SK-N-SH (cell line): ENCODE results near the gene HAT1. TPM values are rescaled to one million over a fixed set of nuclear protein-coding genes. Genes with fewer than 3 reads are reported as not detected.

Source experiments
- CTCF ChIA-PET: fragments of 300-600, 350-600 bp; formaldehyde crosslinking; extraction: SDS; loops from one replicate; lab custom pipeline; 2021; lab: Yijun Ruan, JAX
- POLR2A ChIA-PET: fragments of 350-600 bp; sonication (Branson Sonifier 250); formaldehyde crosslinking; extraction: SDS; loops from one replicate; lab custom pipeline; 2020; ENCODE audit warnings: antibody characterized with exemption, inconsistent platforms; lab: Yijun Ruan, JAX
- DNase-seq: peaks from one replicate; pipeline ENCODE4 v3.0.0; 2012
- H2AFZ ChIP-seq: fragments of 200-600 bp; sonication (generic); 2 replicates; pipeline ENCODE4 v1.8.1; 2016; ENCODE audit warnings: antibody characterized with exemption, mild to moderate bottlenecking, low read depth
- H3F3A ChIP-seq: fragments of 200-600 bp; sonication (generic); replicated peaks from 2 replicates; pipeline ENCODE3; 2016; ENCODE audit warnings: antibody characterized with exemption, mild to moderate bottlenecking; ENCODE audit not compliant: insufficient read depth
- H3K27ac ChIP-seq, 2 experiments: fragments of 200-500 bp in 1 of 2; fragments of 200-600 bp in 1 of 2; sonication (Bioruptor generic) in 1 of 2; sonication (generic), shearing (Covaris generic) in 1 of 2; 2 replicates each; pipeline versions ENCODE4 v1.5.1 to v1.6.1; 2014 to 2016; ENCODE audit warnings: low read depth in 2 of 2, inconsistent platforms in 1 of 2, low read length in 1 of 2, mild to moderate bottlenecking in 1 of 2, mixed read lengths in 1 of 2
- H3K27me3 ChIP-seq: fragments of 200-600 bp; sonication (generic), shearing (Covaris generic); 2 replicates; pipeline ENCODE4 v1.6.1; 2016; ENCODE audit warnings: mixed run types; ENCODE audit not compliant: insufficient read depth
- H3K36me3 ChIP-seq, 2 experiments: fragments of 200-500 bp in 1 of 2; fragments of 200-600 bp in 1 of 2; sonication (Bioruptor generic) in 1 of 2; sonication (generic) in 1 of 2; replicated peaks in 1 of 2; 2 replicates each; pipeline versions ENCODE3 to v1.5.1; 2014 to 2016; ENCODE audit warnings: low read length in 1 of 2, mild to moderate bottlenecking in 1 of 2; ENCODE audit not compliant: insufficient read depth in 2 of 2, control insufficient read depth in 1 of 2
- H3K4me1 ChIP-seq, 2 experiments: fragments of 200-500 bp in 1 of 2; fragments of 200-600 bp in 1 of 2; sonication (Bioruptor generic) in 1 of 2; sonication (generic), shearing (Covaris generic) in 1 of 2; 2 replicates each; pipeline versions ENCODE4 v1.5.1 to v1.6.1; 2014 to 2016; ENCODE audit warnings: low read depth in 1 of 2, low read length in 1 of 2, mixed run types in 1 of 2; ENCODE audit not compliant: insufficient read depth in 2 of 2, control insufficient read depth in 1 of 2
- H3K4me2 ChIP-seq: fragments of 200-600 bp; sonication (generic), shearing (Covaris generic); 2 replicates; pipeline ENCODE4 v1.6.1; 2017; ENCODE audit warnings: mixed run types
- H3K4me3 ChIP-seq, 2 experiments: fragments of 200-500 bp in 1 of 2; fragments of 200-600 bp in 1 of 2; sonication (Bioruptor generic) in 1 of 2; sonication (generic), shearing (Covaris generic) in 1 of 2; 2 replicates each; pipeline versions ENCODE4 v1.5.1 to v1.8.1; 2014 to 2016; ENCODE audit warnings: low read depth in 2 of 2, inconsistent platforms in 1 of 2, low read length in 1 of 2, mild to moderate bottlenecking in 1 of 2, mixed read lengths in 1 of 2, moderate library complexity in 1 of 2
- H3K79me2 ChIP-seq: fragments of 200-600 bp; sonication (generic); 2 replicates; pipeline ENCODE4 v1.8.1; 2017; ENCODE audit warnings: mild to moderate bottlenecking; ENCODE audit not compliant: insufficient read depth
- H3K9ac ChIP-seq: fragments of 200-600 bp; sonication (generic); 2 replicates; pipeline ENCODE4 v1.6.1; 2017; ENCODE audit warnings: mixed run types
- H3K9me2 ChIP-seq: fragments of 200-600 bp; sonication (generic); 2 replicates; pipeline ENCODE4 v1.6.1; 2017; ENCODE audit warnings: mixed run types
- H3K9me3 ChIP-seq: fragments of 200-600 bp; sonication (generic); 2 replicates; pipeline ENCODE4 v1.6.1; 2017; ENCODE audit warnings: mixed run types, mild to moderate bottlenecking, moderate library complexity
- H4K20me1 ChIP-seq: fragments of 200-600 bp; sonication (generic); 2 replicates; pipeline ENCODE4 v1.6.1; 2017; ENCODE audit warnings: mild to moderate bottlenecking, mixed run types; ENCODE audit not compliant: insufficient read depth
- CTCF ChIP-seq: fragments of 200-600 bp; sonication (generic); IDR thresholded peaks from 2 replicates; pipeline ENCODE4 v1.6.1; 2017; ENCODE audit warnings: antibody characterized with exemption, mild to moderate bottlenecking, moderate library complexity
- EP300 ChIP-seq, 2 experiments: IDR thresholded peaks; 2 replicates each; pipeline versions ENCODE4 v1.4.0 to v1.6.1; 2012; ENCODE audit warnings: borderline replicate concordance in 1 of 2, low read depth in 1 of 2, low read length in 1 of 2
- MAX ChIP-seq: IDR thresholded peaks from 2 replicates; pipeline ENCODE4 v1.4.0; 2012; ENCODE audit warnings: low read depth
- MEF2A ChIP-seq: IDR thresholded peaks from 2 replicates; pipeline ENCODE4 v1.4.0; 2012; ENCODE audit warnings: low read depth, borderline replicate concordance
- MXI1 ChIP-seq: IDR thresholded peaks from 2 replicates; pipeline ENCODE4 v1.6.1; 2012; ENCODE audit warnings: mild to moderate bottlenecking, low read depth, low read length, improper control_type of control experiment
- NFIC ChIP-seq: IDR thresholded peaks from 2 replicates; pipeline ENCODE4 v1.4.0; 2012; ENCODE audit warnings: borderline replicate concordance
- NRF1 ChIP-seq: IDR thresholded peaks from 2 replicates; pipeline ENCODE4 v1.6.1; 2012; ENCODE audit warnings: low read depth, mild to moderate bottlenecking, low read length
- POLR2AphosphoS5 ChIP-seq: IDR thresholded peaks from 2 replicates; pipeline ENCODE4 v1.6.1; 2012; ENCODE audit warnings: low read depth, low read length
- RCOR1 ChIP-seq: fragments of 150-350 bp; IDR thresholded peaks from 2 replicates; pipeline ENCODE4 v1.6.1; 2017; ENCODE audit warnings: antibody characterized with exemption, low read length
- SIN3A ChIP-seq: IDR thresholded peaks from 2 replicates; pipeline ENCODE4 v1.6.1; 2012; ENCODE audit warnings: low read depth, mild to moderate bottlenecking, low read length, moderate library complexity, borderline replicate concordance
- SMC3 ChIP-seq: IDR thresholded peaks from 2 replicates; pipeline ENCODE4 v1.6.1; 2012; ENCODE audit warnings: low read depth, low read length, improper control_type of control experiment
- TAF1 ChIP-seq: IDR thresholded peaks from 2 replicates; pipeline ENCODE4 v1.6.1; 2012; ENCODE audit warnings: low read depth, mild to moderate bottlenecking, low read length, moderate library complexity, borderline replicate concordance
- USF1 ChIP-seq: IDR thresholded peaks from 2 replicates; pipeline ENCODE4 v1.4.0; 2012; ENCODE audit warnings: low read depth, borderline replicate concordance
- USF2 ChIP-seq: fragments of 150-350 bp; IDR thresholded peaks from 2 replicates; pipeline ENCODE4 v1.6.1; 2017; ENCODE audit warnings: antibody characterized with exemption, low read length, low read depth, borderline replicate concordance
- YY1 ChIP-seq: IDR thresholded peaks from 2 replicates; pipeline ENCODE4 v1.4.0; 2012; ENCODE audit warnings: low read depth, mild to moderate bottlenecking
- WGBS: methylation state at CpG from one replicate; pipeline ENCODE4 v1.1.6; 2017; ENCODE audit warnings: low lambda C conversion rate; 5-methylcytosine and 5-hydroxymethylcytosine counted together
- polyA plus RNA-seq, 3 experiments: library from polyadenylated mRNA; depleted of rRNA; stranded (reverse); fragments of >200 nt; gene quantifications; 2 replicates each; pipeline ENCODE4 v1.2.3, GENCODE V29; 2012

HAT1 gene
- polyA plus RNA-seq, 1 of the 3 experiments (the other 2 are of a cell fraction): 18.6 TPM

- Histone ChIP-seq H3K4me2 (peak within 1 kb of the TSS; percentile 78), H3K9ac (peak within 1 kb of the TSS; percentile 74), H3K36me3 (peaks cover 0 to 3% of the 10 kb centered on the region in 2 experiments), H3K9me2 (no peaks in the 10 kb centered on the region), H2AFZ (peak within 1 kb of the TSS; percentile 99), H3K27me3 (no peaks in the 10 kb centered on the region), H3K4me3 (peak within 1 kb of the TSS; percentile 86 to 94), H3K9me3 (no peaks in the 10 kb centered on the region), H3K4me1 (peaks cover 0 to 3% of the 10 kb centered on the region in 2 experiments; a peak in 3 of 4 replicates), H3F3A (peaks cover 6% of the 10 kb centered on the region), H3K27ac (peak within 1 kb of the TSS; percentile 48 to 65), H3K79me2 (peaks cover 5% of the 10 kb centered on the region; the same call in 1 of the 2 replicates), H4K20me1 (no peaks in the 10 kb centered on the region)
- POLR2A ChIA-PET: interaction anchor here (1.2 kb wide), 1 partner anchor 18 kb away, joined by 3 read pairs; no protein-coding TSS in a partner anchor
- 1% methylated on average over 14 of the region's 63 CpGs for WGBS
- TF ChIP-seq CTCF: no peak
- peak; percentile 87; the same call in 1 of the 2 replicates for TF ChIP-seq SIN3A
- TF ChIP-seq MXI1: peak; percentile 95
- peak; percentile 13; the same call in 1 of the 2 replicates for TF ChIP-seq RCOR1
- TF ChIP-seq SMC3: no peak
- TF ChIP-seq POLR2AphosphoS5: 0 out of 2 replicates have a peak, but pooled peaks have one; percentile 41
- 0 out of 2 replicates have a peak, but pooled peaks have one; percentile 46 for TF ChIP-seq TAF1
- TF ChIP-seq YY1: peak; percentile 83
- TF ChIP-seq MAX: peak; percentile 23; the same call in 1 of the 2 replicates
- peak; percentile 37; the same call in 1 of the 2 replicates for TF ChIP-seq NRF1
- TF ChIP-seq USF2: no peak
- CTCF ChIA-PET: interaction anchor here (0.7 to 1.1 kb wide), 5 partner anchors 17 to 210 kb away, joined by 3 to 4 read pairs (median 3); partner anchors contain the start of gene DLX2
- DNase-seq: peak; percentile 94
Measured at GRCh38 chr2:171893824-171894611, 28.2 kb upstream of the HAT1 start, which contains the start of gene SLC25A12. TSS of gene SLC25A12 (minus strand) at chr2:171894244. CDS start at chr2:171894214, 30 bp downstream.

GRCh38 chr2:171894612-171894947 lies 27.7 kb upstream of the HAT1 start:
- Histone ChIP-seq H3K36me3 (peaks cover 0 to 3% of the 10 kb centered on the region in 2 experiments), H3K4me1 (peaks cover 0 to 3% of the 10 kb centered on the region in 2 experiments; a peak in 3 of 4 replicates), H3K4me3 (peak overlapping the region; percentile 86 to 94), H3K79me2 (peaks cover 5% of the 10 kb centered on the region; the same call in 1 of the 2 replicates), H2AFZ (peak overlapping the region; percentile 99), H3K9me3 (no peaks in the 10 kb centered on the region), H3K9ac (peak overlapping the region; percentile 74), H3K27ac (peak overlapping the region; percentile 48 to 65), H4K20me1 (no peaks in the 10 kb centered on the region), H3K4me2 (peak overlapping the region; percentile 78), H3F3A (peaks cover 6% of the 10 kb centered on the region), H3K27me3 (no peaks in the 10 kb centered on the region), H3K9me2 (no peaks in the 10 kb centered on the region)
- ChIA-PET POLR2A (no interaction called here), CTCF (no interaction called here)
- no peak for TF ChIP-seq NFIC
- no peak for TF ChIP-seq USF1
- TF ChIP-seq MEF2A: no peak
- TF ChIP-seq EP300 (IDR thresholded peaks at IDR 0.05; ENCODE audit: borderline replicate concordance in 1 of 2, low read depth in 1 of 2, low read length in 1 of 2): no peak
- WGBS: 63% methylated on average over 10 of the region's 10 CpGs
- DNase-seq: peak; percentile 7
